Right renal cortex interstitium (tissue), 3 donors: ENCODE measurements around the gene DEFB108B. TPM values are rescaled to one million over a fixed set of nuclear protein-coding genes. Genes with fewer than 3 reads are reported as not detected.

ENCODE experiments used
- polyA plus RNA-seq, 3 donors: library from polyadenylated mRNA; unstranded; fragments of 120-200 nt; gene quantifications; one replicate each; pipeline ENCODE4 v1.2.1, GENCODE V29; 2013; ENCODE audit not compliant: insufficient read length in 3 of 3

The DEFB108B gene
- polyA plus RNA-seq, 3 donors: not detected

Other genes starting within 250 kb of the DEFB108B start
- 1 to 10 TPM in 1 of 3 donors, not detected in 2; 1.1 TPM for gene DEFB131B, start 45.3 kb downstream of the DEFB108B start, polyA plus RNA-seq
- gene XNDC1N, start 95.4 kb downstream of the DEFB108B start, polyA plus RNA-seq: 1 to 10 TPM; 5.6 to 8.1 (median 6.2) TPM
- gene RNF121, start 95.8 kb downstream of the DEFB108B start, polyA plus RNA-seq: 10 to 100 TPM; 46.4 to 46.8 (median 46.4) TPM
- 1 to 10 TPM; 5.7 to 9.0 (median 6.2) TPM for gene IL18BP, start 165.7 kb downstream of the DEFB108B start, polyA plus RNA-seq
- 100 to 1,000 TPM; 234 to 252 (median 235) TPM for gene NUMA1, start 247.3 kb downstream of the DEFB108B start, polyA plus RNA-seq
- 10 to 100 TPM; 23.5 to 25.7 (median 25.3) TPM for gene LRRC51, start 247.7 kb downstream of the DEFB108B start, polyA plus RNA-seq